OCI-M2 (cell line): ENCODE measurements around the gene CCDC93.

Experiments used
- DNase-seq: peaks from one replicate; lab custom pipeline; 2025; ENCODE audit not compliant: unreplicated experiment; lab: John Stamatoyannopoulos, UW

CCDC93 gene

DNA sequence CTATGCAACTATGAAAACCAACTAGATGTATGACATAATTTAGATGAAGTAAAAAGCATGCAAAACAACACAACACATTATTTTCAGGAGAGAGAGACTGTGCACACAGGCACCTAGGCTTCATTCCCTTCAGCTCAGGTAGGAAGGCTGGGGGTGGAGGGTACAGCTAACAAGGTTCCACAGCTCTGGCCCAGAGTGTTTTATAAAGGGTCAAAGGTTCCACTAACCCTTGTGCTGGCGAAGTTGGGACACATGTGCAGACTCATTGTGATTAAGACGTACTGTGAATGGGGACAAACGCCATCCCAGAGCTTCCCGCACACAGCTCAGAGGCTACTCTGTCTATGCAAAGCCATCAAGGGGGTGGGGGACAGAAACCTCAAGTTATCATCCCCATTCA, 19.1 kb downstream of the CCDC93 start:
- no peak for DNase-seq

DNA sequence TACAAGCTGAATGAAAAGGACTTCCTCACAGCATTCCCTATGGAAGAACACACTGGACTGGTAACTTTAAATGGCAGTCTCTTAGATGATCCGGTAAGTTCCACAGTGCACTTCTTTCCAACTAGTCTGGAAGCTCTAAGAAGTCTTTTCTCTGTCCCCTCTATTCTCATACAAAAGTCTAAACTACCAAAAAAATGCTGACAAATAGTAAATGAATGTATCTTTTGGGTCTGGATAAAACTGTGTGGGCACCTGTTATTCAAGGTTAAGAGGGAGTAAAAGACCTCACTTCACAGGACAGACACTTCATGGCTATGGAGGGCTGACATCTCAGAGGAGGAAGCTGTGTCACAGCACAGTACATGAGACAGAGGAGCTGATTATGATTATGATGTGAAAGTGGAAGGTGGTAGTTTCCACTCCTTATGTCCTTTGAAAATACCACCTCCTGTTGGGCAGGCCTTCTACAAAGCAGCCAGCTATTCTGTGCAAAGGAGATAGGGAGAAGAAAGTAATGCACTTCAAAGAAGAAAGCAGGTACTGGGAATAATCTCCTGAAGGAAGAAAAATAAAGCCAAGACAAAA, 23.9 kb downstream of the CCDC93 start:
- no peak for DNase-seq

DNA sequence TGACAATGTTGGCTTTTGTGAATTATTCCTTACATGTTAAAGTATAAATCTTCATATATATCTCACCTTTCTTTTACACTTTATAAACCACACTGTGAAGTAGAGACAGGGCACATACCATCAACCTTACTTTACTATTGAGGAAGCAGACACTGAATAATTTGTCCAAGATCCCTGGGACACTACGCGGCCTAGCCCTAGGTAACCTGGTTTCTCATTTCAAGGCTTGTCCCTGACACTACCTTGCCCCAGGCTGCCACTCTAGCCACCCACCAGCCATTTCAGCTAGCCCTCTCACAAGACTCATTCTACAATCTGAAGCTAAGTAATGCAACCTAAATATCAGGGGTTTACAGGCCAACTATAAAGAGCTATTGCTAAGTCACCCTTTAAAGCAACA, 26.7 kb downstream of the CCDC93 start:
- DNase-seq: no peak

DNA sequence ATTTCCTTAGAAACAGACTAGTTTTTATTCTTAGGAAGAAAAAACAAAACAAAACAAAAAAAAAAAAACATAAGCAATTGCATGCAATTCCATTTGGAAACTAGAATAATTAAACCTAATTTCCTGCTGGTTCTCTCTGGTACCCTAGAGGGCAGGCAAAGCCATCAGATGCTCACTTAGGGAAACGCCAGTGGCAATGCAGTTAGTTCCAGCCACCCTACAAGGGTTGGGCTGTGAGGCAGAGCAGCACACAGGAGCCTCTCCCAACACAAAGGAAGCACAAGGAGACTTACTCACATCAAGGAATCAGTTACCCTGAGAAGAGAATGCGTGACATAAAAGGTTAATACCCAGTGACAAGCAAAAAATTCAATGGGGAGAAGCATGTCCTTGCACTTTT, 28.8 kb downstream of the CCDC93 start:
- no peak for DNase-seq

DNA sequence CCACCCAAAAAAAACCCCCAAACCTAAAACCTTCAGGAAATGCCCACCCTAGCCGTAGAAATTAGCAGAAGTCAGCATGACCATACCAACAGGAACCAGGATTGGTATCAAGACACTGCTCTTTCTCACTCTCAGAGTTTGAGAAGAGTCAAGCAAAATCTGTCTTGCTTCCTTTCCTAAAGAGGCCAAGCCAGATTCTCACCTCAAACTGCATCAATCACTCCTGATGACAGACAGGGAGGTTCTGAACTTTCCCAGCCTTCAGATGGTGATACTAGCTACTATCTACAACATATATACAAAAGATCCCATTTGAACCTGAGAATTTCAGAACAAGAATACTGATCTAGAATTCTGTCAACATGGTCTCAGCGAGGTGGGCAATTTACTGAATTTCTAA, 29.7 kb downstream of the CCDC93 start:
- DNase-seq: no peak

DNA sequence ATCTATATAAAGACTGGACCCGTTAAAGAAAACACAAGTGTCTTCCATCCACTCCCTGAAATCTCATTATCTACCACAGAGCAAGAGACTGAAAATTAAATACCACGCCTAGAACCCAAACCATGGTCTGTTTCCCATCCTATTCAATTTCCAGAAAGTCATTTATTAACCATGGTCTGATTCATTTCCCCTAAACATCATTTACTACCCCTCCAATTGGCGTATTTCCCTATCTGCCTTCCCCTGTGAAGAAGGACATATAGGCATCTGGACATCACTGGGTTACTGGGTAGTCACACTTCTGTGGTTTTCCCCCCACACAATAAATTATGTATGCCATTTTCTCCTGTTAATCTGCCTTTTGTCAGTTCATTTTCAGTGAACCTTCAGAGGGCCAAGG, 30.8 kb downstream of the CCDC93 start:
- DNase-seq: no peak

DNA sequence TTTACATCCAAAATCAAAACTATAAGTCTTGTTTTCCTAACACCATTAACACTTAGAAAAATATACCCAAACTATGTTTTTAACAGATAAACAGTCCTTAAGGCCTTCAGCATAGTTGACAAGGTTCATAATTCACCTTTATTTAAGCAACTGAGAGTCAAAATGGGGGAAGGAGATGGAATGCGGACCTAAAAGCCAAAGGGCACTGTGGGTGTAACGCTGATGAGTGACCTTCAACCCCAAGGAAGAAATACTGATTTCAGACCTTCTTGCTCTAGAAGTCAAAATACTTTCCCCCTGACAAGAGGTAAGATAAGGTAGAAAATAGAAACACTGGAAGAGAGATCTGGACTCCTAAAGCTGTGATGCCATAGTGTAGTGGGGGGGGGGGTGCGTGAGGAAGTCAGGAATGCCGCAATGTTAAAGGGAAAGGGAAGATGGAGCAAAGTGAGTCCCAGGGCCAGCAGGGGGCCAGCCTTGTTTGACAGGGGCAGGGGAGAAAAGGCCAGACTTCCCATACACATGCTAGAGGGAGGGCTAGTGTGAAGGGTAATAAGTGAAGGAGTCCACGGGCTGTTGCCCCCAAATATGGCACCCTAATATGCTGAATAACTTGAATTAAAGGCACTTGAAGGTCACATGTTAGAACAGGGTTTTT, 31.4 kb downstream of the CCDC93 start:
- DNase-seq: no peak

DNA sequence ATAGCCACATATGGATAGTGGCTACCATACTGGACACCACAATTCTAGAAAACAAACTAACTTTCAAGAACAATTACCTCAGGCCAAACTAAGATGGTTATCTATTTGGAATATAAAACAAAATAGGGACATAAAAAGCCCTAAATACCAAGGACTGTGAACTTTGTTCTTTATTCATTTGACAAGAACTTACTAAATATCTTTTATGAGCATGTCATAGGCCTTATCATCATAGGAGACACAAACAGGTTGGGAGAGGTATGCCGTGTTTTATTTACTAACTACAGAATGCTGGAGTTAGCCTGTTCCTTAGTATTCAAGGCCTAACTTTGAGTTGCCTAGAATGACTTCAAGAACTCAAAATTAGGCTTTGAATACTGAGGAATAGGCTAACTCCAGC, 32.1 kb downstream of the CCDC93 start:
- DNase-seq: no peak

DNA sequence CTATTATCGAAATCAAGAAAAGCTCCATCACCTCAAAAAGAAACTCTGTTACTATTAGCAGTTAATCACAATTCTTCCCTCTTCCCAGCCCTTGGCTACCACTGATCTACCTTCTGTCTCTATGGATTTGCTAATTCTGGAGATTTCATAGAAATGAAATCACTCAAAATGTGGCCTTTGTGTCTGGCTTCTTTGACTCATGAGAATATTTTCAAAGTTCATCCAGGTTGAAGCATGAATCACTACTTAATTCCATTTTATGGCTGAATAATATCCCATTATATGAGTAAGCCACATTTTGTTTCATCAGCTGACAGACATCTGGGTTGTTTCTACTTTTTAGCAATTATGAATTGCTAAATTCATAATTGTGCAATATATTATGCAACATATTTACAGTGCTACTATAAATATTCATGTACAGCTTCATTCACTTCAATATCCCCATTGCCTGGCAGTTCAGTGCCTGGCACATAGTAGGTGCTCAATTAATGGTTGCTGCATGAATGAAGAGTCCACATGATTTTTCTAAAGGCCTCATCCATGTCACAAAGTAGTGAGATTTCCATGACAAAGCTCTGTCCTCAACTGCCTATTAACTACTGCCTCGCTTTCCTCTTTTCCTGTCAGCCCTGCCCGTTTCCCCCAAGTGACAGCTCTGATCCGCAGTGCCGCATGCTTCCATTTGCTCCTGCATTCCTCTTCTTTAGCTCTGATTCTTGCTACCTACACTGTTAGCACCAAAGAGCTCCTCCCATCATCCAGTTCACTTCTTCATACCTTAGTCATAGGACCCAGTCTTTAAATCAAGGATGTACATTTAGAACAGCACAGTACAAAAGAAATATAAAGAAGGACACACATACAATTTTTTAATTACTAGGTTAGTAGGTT, 32.8 kb downstream of the CCDC93 start:
- DNase-seq: no peak

DNA sequence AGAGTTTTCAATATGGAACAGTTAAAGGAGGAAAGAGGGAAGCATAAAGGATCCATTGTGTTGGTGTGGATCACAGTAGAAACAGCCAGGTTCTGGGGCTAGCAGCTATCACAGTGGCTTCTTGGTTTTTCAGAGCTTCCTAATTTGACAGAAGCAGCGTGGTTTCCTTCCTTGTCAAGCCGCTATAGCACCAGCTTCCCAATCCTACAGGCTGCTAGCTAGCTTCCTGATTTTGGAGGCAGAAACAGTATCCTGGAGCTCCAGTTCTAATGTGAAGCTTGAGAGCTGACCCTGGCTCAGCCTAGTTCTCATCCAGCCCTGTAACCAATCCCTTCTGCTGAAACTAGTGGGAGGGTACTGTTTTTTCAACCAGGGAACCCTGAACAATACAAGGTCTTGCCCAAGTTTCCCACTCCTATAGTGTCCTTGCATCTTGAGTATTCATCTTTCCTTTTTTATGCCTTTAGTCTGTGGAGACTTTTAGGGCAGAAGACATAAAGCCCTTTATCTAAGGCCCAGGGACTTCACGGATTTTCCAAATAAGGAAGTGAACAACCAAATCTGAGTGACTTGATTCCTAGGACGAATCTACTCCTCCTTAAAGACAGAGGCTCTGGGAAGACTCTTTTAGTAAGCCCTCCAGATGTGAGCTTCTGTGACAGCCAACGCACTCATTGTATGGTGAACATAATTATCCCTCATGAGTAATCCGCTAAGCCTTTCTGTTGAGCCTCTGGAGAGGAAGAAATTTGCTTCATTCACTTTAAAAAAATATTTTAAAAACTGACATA, 33.8 kb downstream of the CCDC93 start:
- DNase-seq: no peak

DNA sequence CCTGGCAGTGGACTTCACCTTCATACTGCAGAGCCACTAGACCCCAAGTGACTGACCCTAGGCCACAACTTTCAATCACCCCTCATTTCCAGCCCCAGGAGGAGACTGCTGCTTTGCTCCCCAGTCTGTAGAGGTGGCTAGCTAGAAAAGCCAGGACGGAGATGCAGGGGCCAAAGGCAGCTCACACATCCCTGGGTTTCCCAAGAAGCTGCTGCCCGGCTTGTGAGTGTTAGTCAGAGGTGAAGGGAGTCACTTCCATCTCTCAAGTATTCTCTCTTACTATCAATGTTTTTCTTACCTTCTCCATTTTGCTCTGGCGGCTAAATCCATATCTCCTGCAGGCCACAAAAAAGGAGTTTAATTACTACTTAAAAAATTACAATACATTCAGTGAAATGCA, 36.2 kb downstream of the CCDC93 start:
- no peak for DNase-seq

DNA sequence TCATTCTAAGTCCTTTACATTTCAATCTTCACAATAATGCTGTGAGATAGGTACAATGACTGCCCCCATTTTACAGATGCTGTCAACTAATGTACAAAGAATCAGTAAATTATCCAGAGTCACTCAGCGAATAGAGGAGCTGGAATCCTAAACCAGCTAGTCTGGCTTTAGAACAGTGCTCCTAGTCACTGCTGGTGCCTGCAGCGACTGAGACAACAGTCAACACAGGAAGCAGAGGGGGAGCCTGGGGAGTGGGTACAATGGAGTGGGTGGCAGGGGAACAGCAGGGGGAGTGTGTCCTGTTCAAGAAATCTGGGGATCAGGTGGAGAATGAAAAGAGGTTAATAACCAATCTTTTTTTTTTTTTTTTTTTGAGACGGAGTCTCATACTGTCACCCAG, 37.3 kb downstream of the CCDC93 start:
- no peak for DNase-seq

DNA sequence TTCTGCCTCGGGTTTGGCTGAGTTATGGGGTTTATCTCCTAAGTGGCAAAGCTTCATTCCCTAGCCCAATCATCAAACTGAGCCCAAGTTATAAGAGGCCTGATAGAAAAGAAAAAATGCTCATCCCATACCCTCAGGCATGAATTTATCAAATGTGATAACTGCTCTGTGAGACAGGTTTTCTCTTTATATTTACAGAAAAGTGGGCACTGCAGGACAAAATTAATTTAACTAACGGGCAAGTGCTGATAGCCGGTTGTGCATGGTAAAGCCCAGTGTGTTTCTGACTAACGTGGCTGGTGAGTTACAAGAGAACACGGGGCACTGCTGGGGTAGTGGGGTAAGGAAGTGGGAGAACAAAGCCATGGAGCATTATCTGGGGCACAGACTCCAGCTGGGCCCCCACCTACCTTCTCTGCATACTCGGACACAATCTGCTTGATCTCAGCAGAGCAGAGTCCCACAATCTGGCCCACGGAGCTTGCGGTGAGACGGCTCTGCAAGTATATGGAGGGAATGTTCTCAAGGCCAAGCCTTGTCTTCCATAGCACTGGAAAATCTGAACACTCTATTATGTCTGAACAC, 40.3 kb downstream of the CCDC93 start:
- DNase-seq: no peak

DNA sequence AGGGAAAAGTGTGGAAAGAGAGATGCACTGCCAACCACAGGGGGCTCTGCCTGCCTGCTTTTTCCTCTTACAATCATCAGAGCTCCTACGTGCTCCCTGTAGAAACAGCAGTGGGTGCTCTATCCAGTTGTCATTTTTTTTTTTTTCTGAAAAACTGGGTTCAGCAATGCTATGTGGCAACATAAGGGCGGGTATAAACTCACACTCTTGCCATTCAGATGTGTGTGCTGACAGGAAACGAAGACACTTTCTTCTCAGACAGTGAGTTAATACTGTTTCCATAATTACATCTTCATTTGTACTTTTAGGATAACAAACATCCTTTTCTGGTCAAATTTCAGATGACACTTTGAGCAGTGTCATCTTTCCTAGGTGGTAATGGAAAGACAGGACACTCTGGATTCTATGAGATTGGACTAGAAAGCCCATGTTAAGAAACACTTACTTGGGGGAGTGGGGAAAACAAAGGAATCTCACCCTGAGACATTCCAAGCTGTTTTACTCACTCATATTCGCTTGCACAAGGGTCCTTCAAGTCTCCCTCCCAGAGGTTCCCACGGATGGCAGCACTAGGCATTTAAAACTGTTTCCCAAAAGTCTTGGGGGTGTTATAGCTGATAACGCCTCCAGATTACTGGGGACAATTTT, 41.3 kb downstream of the CCDC93 start:
- no peak for DNase-seq

DNA sequence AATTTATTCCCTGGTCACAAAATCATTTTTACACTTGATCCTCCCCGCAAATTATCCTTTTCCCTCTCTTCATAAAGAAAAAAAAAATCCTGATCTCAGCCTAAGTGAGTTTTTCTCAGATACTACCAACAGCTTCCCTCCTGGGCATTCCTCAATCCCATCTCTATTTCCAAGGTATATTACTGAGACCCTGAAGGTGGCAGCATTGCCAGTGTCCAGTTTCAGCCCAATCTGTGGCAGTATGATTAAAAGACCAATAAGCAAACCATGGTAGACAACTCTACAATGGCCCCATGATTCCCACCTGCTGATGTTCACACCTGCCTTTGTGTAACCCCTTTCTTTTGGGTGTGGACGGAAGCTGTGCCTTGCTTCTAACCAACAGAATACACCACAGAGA, 45.1 kb downstream of the CCDC93 start:
- no peak for DNase-seq

DNA sequence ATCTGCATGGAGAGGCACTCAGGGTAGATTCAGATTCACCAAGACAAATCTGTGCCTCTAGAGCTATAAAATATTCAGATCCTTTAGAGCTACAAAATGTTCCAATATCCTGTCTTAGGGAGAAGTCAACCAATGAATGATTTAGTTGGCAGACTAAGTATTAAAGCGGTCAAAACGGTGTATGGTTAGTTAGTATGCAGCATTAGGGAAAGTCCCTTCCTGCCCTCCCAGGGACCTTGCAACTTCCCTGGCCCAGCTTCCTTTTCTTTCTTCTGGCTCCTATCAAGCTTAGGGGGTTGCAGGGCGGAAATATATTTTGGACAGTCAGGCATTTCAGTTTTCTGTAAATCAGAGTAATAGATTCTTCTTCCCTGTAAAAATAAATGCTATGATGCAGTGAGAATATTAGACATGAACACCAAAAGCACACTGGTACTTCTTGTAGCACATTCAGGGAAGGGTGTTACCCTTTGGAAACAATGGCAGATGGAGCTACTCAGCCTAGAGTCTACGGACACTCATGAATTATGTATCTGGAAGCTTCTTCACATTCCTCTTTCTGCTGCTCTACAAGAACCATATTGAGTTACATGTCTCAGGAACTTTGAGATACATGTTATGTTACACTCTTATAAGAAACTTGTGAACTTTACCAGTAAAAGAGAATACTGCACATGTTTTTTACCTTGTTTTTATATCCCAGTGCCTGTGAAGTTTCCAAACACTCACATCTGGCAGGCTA, 45.7 kb downstream of the CCDC93 start:
- no peak for DNase-seq

DNA sequence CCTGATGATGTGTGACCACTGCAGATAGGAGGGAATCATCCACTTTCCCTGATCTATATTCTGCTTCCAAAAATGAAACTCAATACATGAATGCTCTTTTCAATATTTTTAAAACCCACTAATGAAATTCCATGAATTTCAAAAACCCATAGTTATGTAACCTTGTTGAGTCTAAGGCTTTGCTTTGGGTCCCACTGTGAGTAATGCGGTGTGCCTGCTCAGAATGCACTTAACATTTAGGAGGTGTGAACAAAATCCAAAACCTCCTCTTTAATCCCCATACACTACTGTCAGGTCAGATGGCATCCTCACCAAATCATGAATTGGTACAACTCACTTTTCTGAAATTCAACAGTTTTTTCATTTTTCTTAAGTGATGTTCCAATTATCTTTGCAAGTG, 50.4 kb downstream of the CCDC93 start:
- no peak for DNase-seq

DNA sequence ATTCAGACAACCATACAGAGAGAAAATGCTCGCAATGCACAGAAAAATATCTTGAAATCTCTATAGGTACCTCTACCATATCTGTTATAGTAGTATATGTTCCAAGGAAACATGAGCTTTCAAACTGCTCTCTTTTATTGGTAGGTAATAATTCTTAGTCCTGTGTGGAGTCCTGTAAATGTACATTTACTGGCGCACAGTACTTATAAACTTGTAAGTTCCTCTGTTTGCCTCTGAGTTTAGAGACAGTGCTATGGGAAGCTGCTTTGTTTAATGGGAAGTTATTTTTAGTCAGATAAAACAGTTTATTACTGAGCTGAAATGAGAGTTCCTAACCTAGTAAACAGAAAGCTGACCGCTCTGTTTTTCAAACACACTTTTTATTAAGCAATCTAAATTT, 52.7 kb downstream of the CCDC93 start:
- DNase-seq: no peak

DNA sequence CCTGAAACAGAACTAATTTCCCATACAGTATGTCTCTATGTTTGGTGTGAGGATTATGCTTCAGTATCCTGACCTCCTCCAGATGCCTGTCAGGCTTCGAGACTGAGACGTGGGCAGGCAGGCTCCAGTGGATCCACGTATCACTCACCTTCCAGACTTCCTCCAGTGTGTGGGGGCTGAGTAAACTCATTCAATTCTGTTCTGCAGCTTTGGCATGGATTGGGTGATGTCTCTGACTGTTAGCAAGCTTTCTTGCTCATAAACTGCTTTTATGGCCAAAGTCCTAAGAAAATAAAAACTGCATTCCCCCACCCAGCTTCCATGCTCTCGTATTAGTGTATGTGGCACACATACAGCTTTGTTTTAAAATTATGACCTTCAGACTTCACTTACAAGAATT, 53.6 kb downstream of the CCDC93 start:
- no peak for DNase-seq

DNA sequence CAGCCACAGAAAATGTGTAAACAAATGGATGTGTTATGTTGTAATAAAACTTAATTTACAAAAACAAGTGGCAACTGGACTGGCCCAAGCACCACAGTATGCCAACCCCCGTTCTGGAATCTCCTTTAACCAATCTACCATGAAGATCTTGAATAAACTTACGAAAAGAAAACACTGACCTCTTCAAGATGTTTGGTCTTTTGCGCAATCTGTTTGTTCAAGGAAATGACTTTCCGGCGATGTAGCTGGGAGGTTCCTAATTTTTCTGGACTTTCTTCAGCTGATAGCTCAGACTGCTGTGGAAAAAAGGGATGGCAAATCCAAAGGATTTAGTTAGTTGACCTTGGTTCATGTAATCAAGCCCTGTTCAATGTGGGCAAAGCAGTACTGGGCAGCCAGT, 55.7 kb downstream of the CCDC93 start:
- DNase-seq: no peak
